SK-N-SH treated with all-trans-retinoic acid at 6 μM for 48 hours (cell line): ENCODE data around the gene FAAH.

Experiments used
- ARNTL ChIP-seq: fragments of 450-650 bp; formaldehyde crosslinking; IDR thresholded peaks from 2 replicates; pipeline ENCODE4 v1.5.0; 2020; ENCODE audit warnings: low read depth, mild to moderate bottlenecking, moderate library complexity, borderline replicate concordance
- BACH2 ChIP-seq: fragments of 250-450 bp; sonication (Bioruptor Pico); IDR thresholded peaks from 2 replicates; pipeline ENCODE4 v1.9.0; 2021; ENCODE audit warnings: mild to moderate bottlenecking, borderline replicate concordance
- ISL1 ChIP-seq: fragments of 250-450 bp; sonication (Bioruptor Pico); IDR thresholded peaks from 2 replicates; pipeline ENCODE4 v2.1.2; 2022; ENCODE audit warnings: mild to moderate bottlenecking, moderate library complexity
- ZFP30 ChIP-seq: fragments of 450-650 bp; formaldehyde crosslinking; IDR thresholded peaks from 2 replicates; pipeline ENCODE4 v1.5.0; 2022; ENCODE audit warnings: mild to moderate bottlenecking, moderate library complexity
- TF ChIP-seq, protein P1 (sequence below): fragments of 250-450 bp; sonication (Bioruptor Pico); IDR thresholded peaks from 2 replicates; pipeline ENCODE4 v1.5.1; 2020; ENCODE audit warnings: low read depth, mild to moderate bottlenecking, moderate library complexity
- TF ChIP-seq, protein P2 (sequence below): fragments of 250-450 bp; sonication (Bioruptor Pico); IDR thresholded peaks from 2 replicates; pipeline ENCODE4 v1.8.0; 2020; ENCODE audit warnings: mild to moderate bottlenecking, moderate library complexity, borderline replicate concordance

DNA sequence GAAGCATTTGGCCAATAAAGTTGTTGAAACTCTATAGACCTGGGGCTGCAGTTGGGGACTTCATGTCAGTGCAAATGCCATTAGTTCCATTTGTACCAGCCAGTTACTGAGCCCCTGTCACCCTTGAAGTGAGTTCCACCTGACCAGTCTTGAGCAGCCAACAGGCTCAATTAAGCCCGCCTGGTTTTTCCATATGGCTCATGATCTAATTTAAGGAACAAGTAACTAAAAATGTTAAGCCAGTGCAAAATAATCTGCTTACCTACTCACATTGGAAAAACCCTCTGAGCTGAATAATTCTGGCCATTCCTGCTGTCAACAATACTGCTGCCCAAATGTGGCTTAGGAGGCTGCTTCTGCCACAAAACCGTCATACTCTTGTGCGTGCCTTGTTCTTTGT is 32.0 kb upstream of the FAAH start:
- TF ChIP-seq ISL1 (no peak), ZFP30 (no peak), ARNTL (no peak), BACH2 (CRISPR knock-in tag) (no peak)
- TF ChIP-seq, protein P1, sequence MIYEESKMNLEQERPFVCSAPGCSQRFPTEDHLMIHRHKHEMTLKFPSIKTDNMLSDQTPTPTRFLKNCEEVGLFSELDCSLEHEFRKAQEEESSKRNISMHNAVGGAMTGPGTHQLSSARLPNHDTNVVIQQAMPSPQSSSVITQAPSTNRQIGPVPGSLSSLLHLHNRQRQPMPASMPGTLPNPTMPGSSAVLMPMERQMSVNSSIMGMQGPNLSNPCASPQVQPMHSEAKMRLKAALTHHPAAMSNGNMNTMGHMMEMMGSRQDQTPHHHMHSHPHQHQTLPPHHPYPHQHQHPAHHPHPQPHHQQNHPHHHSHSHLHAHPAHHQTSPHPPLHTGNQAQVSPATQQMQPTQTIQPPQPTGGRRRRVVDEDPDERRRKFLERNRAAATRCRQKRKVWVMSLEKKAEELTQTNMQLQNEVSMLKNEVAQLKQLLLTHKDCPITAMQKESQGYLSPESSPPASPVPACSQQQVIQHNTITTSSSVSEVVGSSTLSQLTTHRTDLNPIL = no peak
- TF ChIP-seq, protein P2, sequence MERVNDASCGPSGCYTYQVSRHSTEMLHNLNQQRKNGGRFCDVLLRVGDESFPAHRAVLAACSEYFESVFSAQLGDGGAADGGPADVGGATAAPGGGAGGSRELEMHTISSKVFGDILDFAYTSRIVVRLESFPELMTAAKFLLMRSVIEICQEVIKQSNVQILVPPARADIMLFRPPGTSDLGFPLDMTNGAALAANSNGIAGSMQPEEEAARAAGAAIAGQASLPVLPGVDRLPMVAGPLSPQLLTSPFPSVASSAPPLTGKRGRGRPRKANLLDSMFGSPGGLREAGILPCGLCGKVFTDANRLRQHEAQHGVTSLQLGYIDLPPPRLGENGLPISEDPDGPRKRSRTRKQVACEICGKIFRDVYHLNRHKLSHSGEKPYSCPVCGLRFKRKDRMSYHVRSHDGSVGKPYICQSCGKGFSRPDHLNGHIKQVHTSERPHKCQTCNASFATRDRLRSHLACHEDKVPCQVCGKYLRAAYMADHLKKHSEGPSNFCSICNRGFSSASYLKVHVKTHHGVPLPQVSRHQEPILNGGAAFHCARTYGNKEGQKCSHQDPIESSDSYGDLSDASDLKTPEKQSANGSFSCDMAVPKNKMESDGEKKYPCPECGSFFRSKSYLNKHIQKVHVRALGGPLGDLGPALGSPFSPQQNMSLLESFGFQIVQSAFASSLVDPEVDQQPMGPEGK (CRISPR knock-in tag) = no peak
